ENCODE results near the gene DLGAP4. TPM values are rescaled to one million over a fixed set of nuclear protein-coding genes. Genes with fewer than 3 reads are reported as not detected.

DLGAP4 gene
- total and polyA plus RNA-seq, 2 of the 13 experiments (the other 11 are each of a cell fraction or from before 2014, with no cell fraction given), result 15.2 to 26.7 TPM

DNA sequence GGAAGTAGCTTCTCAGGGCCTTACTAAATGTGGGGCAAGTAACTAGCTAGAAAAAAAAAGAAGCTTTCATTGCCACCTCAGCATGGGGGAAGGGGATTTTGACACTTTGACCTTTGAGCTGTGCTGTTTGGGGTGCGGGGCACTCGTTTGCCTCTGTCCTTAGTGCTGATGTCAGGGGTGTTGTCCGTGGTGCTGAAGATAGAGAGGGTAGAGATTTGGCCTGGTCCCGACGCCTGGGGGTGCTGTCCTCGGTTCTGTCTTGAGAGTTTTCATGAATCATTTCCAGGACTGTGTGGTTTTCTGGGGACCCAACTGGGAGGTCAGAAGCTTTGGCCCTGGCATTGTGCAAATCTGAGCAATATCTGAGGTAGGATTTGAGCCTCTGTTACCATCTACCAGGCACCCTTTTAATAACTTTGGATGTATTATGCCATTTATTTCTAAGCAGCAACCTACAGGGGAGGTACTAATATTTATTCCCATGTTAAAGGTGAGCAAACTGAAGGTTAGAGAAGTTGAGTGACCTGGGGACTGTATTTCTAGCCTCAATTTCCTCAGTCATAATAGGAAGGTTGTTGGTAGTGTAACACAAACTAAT is 78.0 kb downstream of the DLGAP4 start (continued):
- TF ChIP-seq, protein P1, sequence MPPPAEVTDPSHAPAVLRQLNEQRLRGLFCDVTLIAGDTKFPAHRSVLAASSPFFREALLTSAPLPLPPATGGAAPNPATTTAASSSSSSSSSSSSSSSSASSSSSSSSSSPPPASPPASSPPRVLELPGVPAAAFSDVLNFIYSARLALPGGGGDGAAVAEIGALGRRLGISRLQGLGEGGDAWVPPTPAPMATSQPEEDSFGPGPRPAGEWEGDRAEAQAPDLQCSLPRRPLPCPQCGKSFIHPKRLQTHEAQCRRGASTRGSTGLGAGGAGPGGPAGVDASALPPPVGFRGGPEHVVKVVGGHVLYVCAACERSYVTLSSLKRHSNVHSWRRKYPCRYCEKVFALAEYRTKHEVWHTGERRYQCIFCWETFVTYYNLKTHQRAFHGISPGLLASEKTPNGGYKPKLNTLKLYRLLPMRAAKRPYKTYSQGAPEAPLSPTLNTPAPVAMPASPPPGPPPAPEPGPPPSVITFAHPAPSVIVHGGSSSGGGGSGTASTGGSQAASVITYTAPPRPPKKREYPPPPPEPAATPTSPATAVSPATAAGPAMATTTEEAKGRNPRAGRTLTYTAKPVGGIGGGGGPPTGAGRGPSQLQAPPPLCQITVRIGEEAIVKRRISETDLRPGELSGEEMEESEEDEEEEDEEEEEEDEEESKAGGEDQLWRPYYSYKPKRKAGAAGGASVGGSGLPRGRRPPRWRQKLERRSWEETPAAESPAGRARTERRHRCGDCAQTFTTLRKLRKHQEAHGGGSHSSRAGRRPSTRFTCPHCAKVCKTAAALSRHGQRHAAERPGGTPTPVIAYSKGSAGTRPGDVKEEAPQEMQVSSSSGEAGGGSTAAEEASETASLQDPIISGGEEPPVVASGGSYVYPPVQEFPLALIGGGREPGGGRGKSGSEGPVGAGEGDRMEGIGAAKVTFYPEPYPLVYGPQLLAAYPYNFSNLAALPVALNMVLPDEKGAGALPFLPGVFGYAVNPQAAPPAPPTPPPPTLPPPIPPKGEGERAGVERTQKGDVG (CRISPR knock-in tag; IDR thresholded peaks at IDR 0.05; ENCODE audit: borderline replicate concordance), result peak; percentile 100
- TF ChIP-seq, protein P2, sequence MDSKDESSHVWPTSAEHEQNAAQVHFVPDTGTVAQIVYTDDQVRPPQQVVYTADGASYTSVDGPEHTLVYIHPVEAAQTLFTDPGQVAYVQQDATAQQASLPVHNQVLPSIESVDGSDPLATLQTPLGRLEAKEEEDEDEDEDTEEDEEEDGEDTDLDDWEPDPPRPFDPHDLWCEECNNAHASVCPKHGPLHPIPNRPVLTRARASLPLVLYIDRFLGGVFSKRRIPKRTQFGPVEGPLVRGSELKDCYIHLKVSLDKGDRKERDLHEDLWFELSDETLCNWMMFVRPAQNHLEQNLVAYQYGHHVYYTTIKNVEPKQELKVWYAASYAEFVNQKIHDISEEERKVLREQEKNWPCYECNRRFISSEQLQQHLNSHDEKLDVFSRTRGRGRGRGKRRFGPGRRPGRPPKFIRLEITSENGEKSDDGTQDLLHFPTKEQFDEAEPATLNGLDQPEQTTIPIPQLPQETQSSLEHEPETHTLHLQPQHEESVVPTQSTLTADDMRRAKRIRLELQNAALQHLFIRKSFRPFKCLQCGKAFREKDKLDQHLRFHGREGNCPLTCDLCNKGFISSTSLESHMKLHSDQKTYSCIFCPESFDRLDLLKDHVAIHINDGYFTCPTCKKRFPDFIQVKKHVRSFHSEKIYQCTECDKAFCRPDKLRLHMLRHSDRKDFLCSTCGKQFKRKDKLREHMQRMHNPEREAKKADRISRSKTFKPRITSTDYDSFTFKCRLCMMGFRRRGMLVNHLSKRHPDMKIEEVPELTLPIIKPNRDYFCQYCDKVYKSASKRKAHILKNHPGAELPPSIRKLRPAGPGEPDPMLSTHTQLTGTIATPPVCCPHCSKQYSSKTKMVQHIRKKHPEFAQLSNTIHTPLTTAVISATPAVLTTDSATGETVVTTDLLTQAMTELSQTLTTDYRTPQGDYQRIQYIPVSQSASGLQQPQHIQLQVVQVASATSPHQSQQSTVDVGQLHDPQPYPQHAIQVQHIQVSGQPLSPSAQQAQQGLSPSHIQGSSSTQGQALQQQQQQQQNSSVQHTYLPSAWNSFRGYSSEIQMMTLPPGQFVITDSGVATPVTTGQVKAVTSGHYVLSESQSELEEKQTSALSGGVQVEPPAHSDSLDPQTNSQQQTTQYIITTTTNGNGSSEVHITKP (CRISPR knock-in tag; IDR thresholded peaks at IDR 0.05; ENCODE audit: low read depth), result peak; percentile 96
- TF ChIP-seq, protein P3, sequence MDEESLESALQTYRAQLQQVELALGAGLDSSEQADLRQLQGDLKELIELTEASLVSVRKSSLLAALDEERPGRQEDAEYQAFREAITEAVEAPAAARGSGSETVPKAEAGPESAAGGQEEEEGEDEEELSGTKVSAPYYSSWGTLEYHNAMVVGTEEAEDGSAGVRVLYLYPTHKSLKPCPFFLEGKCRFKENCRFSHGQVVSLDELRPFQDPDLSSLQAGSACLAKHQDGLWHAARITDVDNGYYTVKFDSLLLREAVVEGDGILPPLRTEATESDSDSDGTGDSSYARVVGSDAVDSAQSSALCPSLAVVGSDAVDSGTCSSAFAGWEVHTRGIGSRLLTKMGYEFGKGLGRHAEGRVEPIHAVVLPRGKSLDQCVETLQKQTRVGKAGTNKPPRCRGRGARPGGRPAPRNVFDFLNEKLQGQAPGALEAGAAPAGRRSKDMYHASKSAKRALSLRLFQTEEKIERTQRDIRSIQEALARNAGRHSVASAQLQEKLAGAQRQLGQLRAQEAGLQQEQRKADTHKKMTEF (CRISPR knock-in tag; IDR thresholded peaks at IDR 0.05), result peak; percentile 99
- peak; percentile 97; the same call in 1 of the 2 replicates for TF ChIP-seq MTF2 (CRISPR knock-in tag; IDR thresholded peaks at IDR 0.05; ENCODE audit: borderline replicate concordance)
- TF ChIP-seq ZNF337 (CRISPR knock-in tag; IDR thresholded peaks at IDR 0.05; ENCODE audit: borderline replicate concordance, low read depth), result peak; percentile 99; the same call in 1 of the 2 replicates
- peak; percentile 100 for TF ChIP-seq ZNF598 (CRISPR knock-in tag; IDR thresholded peaks at IDR 0.05; ENCODE audit: borderline replicate concordance)
- peak; percentile 100 for TF ChIP-seq FOXC1 (CRISPR knock-in tag; IDR thresholded peaks at IDR 0.05; ENCODE audit: borderline replicate concordance)
- TF ChIP-seq HMG20B (CRISPR knock-in tag; conservative IDR thresholded peaks at IDR 0.05), result peak; percentile 100
- TF ChIP-seq, protein P4, sequence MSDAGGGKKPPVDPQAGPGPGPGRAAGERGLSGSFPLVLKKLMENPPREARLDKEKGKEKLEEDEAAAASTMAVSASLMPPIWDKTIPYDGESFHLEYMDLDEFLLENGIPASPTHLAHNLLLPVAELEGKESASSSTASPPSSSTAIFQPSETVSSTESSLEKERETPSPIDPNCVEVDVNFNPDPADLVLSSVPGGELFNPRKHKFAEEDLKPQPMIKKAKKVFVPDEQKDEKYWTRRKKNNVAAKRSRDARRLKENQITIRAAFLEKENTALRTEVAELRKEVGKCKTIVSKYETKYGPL (CRISPR knock-in tag; IDR thresholded peaks at IDR 0.05), result peak; percentile 100
- TF ChIP-seq MYPOP (CRISPR knock-in tag; IDR thresholded peaks at IDR 0.05), result peak; percentile 99
- TF ChIP-seq, protein P5, sequence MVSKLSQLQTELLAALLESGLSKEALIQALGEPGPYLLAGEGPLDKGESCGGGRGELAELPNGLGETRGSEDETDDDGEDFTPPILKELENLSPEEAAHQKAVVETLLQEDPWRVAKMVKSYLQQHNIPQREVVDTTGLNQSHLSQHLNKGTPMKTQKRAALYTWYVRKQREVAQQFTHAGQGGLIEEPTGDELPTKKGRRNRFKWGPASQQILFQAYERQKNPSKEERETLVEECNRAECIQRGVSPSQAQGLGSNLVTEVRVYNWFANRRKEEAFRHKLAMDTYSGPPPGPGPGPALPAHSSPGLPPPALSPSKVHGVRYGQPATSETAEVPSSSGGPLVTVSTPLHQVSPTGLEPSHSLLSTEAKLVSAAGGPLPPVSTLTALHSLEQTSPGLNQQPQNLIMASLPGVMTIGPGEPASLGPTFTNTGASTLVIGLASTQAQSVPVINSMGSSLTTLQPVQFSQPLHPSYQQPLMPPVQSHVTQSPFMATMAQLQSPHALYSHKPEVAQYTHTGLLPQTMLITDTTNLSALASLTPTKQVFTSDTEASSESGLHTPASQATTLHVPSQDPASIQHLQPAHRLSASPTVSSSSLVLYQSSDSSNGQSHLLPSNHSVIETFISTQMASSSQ (IDR thresholded peaks at IDR 0.05; ENCODE audit: low read depth), result no peak
- TF ChIP-seq, protein P5 (CRISPR knock-in tag; IDR thresholded peaks at IDR 0.05; ENCODE audit: borderline replicate concordance), result peak; percentile 89

Data from HepG2 (cell line).